Measurements from ENCODE around the gene CCDC181.

Gene CCDC181

DNA sequence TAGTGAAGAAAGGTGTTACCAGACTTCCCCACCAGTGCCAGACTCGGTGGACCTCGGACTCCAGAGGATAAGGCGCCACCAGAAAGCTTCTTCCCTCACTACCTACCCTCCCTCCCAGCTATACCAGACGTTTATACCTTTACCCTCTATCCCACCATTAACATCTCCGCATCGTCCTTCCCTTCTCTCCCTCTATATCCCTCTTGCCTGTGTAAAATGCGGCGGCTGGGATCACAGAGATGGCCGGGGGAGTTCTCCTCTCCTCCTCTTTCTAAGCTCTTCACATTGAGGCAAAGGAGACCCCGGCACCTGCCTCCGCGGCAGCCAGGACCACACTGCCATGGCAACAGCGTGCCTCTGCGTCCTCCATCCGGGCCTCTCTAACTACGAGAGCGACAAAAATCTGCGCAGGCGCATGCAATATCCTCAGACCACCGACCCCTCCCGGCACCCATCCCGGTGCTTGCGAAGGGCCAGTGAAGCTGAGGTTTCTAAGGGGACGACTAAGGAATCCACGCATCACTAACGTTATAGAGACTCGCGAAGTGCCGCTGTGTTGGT is at the start of gene CCDC181:
CCDC181 (minus strand) TSS at position 394 of the 561 bp plus-strand sequence. CDS start 2,547 bp downstream, outside the sequence.
- H3K27me3 ChIP-seq (ENCODE audit: control insufficient read depth in 1 of 2, insufficient read depth in 2 of 2, low read length in 2 of 2): no peaks in the 10 kb centered on the region
- H3K9ac ChIP-seq (ENCODE audit: low read length): no peak within 1 kb of the TSS
- no peaks in the 10 kb centered on the region for H3K9me3 ChIP-seq (ENCODE audit: low read length)
- H3K4me1 ChIP-seq (ENCODE audit: insufficient read depth, low read length): no peaks in the 10 kb centered on the region
- H3K4me3 ChIP-seq (ENCODE audit: low read depth in 1 of 2, low read length in 2 of 2): peak within 1 kb of the TSS; percentile 33 to 64
- no peak within 1 kb of the TSS for H3K27ac ChIP-seq (ENCODE audit: low read depth, low read length)
- H3K36me3 ChIP-seq (ENCODE audit: insufficient read depth, low read length): no peaks in the 10 kb centered on the region

DNA sequence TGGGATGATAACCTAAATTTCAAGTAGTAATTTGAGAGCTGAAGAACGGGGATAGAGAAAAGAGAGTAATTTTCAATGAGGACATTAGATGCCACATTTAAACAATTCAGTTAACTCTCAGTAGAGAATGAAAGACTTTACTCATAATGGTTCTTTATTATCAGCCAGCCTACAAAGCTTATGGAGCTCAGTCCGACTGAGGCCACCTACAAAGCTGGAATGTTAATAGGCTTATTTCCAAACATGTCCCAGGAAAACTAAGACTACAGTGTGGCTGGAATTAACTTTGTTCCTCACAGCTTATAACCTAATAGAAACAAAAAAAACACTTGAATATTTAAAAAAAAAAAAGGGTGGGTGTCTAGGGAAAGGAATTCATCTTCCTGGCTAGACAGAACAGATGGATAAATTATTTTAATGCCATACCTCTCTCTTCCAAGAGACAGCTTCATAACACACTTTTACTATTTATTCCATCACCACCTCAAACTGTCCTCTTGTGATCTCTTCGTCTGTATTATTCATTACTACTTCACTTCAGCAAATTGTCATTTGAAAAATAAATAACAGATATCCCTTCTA is 48.6 kb upstream of the CCDC181 start:
- H3K4me3 ChIP-seq (ENCODE audit: low read depth in 1 of 2, low read length in 2 of 2): no peak overlapping the region
- H3K4me1 ChIP-seq (ENCODE audit: insufficient read depth, low read length): peaks cover 3% of the 10 kb centered on the region
- H3K9ac ChIP-seq (ENCODE audit: low read length): no peak overlapping the region
- H3K36me3 ChIP-seq (ENCODE audit: insufficient read depth, low read length): no peaks in the 10 kb centered on the region
- H3K27me3 ChIP-seq (ENCODE audit: control insufficient read depth in 1 of 2, insufficient read depth in 2 of 2, low read length in 2 of 2): no peaks in the 10 kb centered on the region
- H3K9me3 ChIP-seq (ENCODE audit: low read length): no peaks in the 10 kb centered on the region
- H3K27ac ChIP-seq (ENCODE audit: low read depth, low read length): no peak overlapping the region

DNA sequence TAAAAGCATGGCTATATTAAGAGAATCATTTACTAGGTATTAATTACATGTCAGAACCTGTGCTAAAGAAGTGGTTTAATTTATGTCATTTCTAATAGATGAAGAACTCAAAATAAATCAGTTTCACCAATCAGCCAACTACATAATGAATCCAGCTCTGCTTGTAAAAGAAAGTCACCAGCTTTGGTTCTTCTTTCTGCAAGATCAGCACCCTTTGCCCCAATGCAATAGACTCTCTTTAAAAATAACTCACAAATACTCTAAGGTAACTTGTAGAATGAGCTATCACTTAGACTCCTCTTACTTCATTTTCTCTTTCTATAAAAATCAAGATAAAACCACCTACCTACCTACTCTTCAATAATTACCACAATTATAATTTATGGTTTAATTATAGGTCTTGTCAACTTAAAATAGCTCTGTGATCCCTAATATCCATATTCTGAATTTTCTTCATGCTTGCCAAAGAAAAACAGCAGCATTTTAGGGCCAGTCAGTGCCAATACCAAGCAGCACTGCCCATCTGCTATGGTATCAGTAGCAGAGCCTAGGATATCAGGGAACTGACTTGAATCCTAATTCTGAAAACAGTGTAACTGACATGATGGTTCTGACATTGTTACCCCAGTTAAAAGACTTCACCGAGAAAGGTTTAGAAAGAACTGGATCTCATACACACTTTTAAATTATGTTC is 47.2 kb upstream of the CCDC181 start:
- Histone ChIP-seq H3K4me1 (ENCODE audit: insufficient read depth, low read length) (no peaks in the 10 kb centered on the region), H3K4me3 (ENCODE audit: low read depth in 1 of 2, low read length in 2 of 2) (no peak overlapping the region), H3K9me3 (ENCODE audit: low read length) (no peaks in the 10 kb centered on the region), H3K27me3 (ENCODE audit: control insufficient read depth in 1 of 2, insufficient read depth in 2 of 2, low read length in 2 of 2) (no peaks in the 10 kb centered on the region), H3K36me3 (ENCODE audit: insufficient read depth, low read length) (no peaks in the 10 kb centered on the region), H3K27ac (ENCODE audit: low read depth, low read length) (no peak overlapping the region), H3K9ac (ENCODE audit: low read length) (no peak overlapping the region)

DNA sequence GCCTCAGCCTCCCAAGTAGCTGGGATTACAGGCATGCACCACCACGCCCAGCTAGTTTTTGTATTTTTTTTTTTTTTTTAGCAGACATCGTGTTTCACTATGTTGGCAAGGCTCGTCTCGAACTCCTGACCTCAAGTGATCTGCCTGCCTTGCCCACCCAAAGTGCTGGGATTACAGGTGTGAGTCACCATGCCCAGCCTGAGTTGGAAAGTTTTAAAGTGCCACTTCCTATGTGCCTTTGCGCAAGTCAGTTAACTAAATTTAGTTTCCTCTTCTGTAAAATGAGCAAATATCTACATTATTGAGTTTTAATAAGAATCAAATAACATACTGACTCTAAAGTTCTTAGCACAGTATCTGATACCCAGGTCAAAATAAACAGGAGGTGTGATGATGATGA is 46.1 kb upstream of the CCDC181 start:
- no peak overlapping the region for H3K4me3 ChIP-seq (ENCODE audit: low read depth in 1 of 2, low read length in 2 of 2)
- no peaks in the 10 kb centered on the region for H3K27me3 ChIP-seq (ENCODE audit: control insufficient read depth in 1 of 2, insufficient read depth in 2 of 2, low read length in 2 of 2)
- no peaks in the 10 kb centered on the region for H3K9me3 ChIP-seq (ENCODE audit: low read length)
- no peak overlapping the region for H3K9ac ChIP-seq (ENCODE audit: low read length)
- H3K27ac ChIP-seq (ENCODE audit: low read depth, low read length): no peak overlapping the region
- no peaks in the 10 kb centered on the region for H3K36me3 ChIP-seq (ENCODE audit: insufficient read depth, low read length)
- no peaks in the 10 kb centered on the region for H3K4me1 ChIP-seq (ENCODE audit: insufficient read depth, low read length)

DNA sequence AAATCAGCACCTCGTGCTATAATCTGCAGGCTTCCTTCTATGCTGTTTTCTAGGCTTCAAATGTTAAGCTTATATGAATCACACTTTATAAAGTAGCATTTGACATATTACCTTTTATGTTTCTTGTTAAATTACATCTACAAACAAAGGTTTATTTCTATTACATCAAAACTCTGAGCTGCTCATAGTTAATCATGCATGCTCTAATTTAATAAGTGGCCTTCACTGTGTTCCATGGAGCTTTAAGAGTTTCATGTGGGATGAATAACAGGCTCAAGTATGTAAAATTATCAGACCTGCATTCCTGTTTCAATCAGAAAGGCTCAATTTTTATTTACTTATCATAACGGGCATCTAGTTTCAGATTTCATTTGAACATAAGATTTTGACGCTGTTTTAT is 45.5 kb upstream of the CCDC181 start:
- Histone ChIP-seq H3K4me1 (ENCODE audit: insufficient read depth, low read length) (no peaks in the 10 kb centered on the region), H3K27me3 (ENCODE audit: control insufficient read depth in 1 of 2, insufficient read depth in 2 of 2, low read length in 2 of 2) (no peaks in the 10 kb centered on the region), H3K27ac (ENCODE audit: low read depth, low read length) (no peak overlapping the region), H3K9ac (ENCODE audit: low read length) (no peak overlapping the region), H3K4me3 (ENCODE audit: low read depth in 1 of 2, low read length in 2 of 2) (no peak overlapping the region), H3K36me3 (ENCODE audit: insufficient read depth, low read length) (no peaks in the 10 kb centered on the region), H3K9me3 (ENCODE audit: low read length) (no peaks in the 10 kb centered on the region)

DNA sequence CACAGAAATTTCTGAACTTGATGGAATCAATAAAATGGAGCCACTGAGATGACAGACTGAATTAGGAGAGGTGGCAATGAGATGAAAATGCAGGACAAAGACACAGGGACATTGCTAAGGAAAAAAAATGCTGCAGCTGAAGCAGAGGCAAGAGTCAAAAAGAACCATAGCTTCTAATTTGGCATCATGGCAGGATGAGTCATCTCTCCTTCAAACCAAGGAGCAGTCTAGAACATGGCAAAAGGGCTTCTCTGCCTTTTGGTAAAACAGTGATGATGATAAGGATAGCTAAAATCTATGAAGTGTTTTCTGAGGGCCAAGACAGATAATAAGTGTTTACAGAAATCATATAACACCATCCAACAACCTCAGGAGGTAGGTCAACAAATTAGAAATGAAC is 41.7 kb upstream of the CCDC181 start:
- no peaks in the 10 kb centered on the region for H3K27me3 ChIP-seq (ENCODE audit: control insufficient read depth in 1 of 2, insufficient read depth in 2 of 2, low read length in 2 of 2)
- no peak overlapping the region for H3K9ac ChIP-seq (ENCODE audit: low read length)
- no peaks in the 10 kb centered on the region for H3K36me3 ChIP-seq (ENCODE audit: insufficient read depth, low read length)
- no peak overlapping the region for H3K27ac ChIP-seq (ENCODE audit: low read depth, low read length)
- no peaks in the 10 kb centered on the region for H3K9me3 ChIP-seq (ENCODE audit: low read length)
- H3K4me1 ChIP-seq (ENCODE audit: insufficient read depth, low read length): no peaks in the 10 kb centered on the region
- no peak overlapping the region for H3K4me3 ChIP-seq (ENCODE audit: low read depth in 1 of 2, low read length in 2 of 2)

DNA sequence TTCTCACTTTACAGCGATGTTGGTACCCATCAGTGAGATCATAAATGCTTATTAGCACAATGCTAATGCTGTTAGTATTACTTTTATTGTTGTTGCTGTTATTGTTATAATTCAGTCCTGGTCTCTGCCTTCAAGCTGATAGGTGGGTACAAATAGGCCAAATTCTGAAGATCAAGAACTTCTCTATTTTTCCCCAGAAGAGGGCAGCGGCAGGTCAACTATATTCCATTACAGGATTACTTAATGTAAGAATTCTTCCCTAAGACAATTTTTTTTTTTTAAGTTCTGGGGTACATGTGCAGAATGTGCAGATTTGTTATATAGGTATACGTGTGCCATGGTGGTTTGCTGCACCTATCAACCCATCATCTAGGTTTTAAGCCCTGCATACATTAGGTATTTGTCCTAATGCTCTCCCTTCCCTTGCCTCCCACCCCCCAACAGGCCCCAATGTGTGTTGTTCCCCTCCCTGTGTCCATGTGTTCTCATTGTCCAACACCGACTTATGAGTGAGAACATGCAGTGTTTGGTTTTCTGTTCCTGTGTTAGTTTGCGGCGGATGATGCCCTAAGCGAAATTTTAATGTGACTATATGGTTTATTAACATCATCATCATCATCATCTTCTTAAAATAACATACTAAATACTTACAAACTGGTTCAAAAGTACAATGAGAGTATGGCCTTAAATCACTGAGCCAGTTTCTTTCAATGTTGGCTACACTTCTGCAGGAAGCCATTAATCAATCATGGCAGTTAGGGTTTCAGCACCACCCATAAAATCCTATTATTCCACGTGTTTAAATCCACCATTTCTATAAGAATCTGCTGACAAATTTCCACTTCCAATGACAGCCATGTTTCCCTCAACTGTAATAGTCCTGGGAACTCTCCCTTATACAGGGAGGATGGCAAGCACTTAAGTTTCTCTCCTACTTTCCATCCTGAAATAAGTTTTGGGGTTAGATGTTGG is 39.3 kb upstream of the CCDC181 start:
- Histone ChIP-seq H3K9me3 (ENCODE audit: low read length) (no peaks in the 10 kb centered on the region), H3K27me3 (ENCODE audit: control insufficient read depth in 1 of 2, insufficient read depth in 2 of 2, low read length in 2 of 2) (no peaks in the 10 kb centered on the region), H3K4me1 (ENCODE audit: insufficient read depth, low read length) (no peaks in the 10 kb centered on the region), H3K27ac (ENCODE audit: low read depth, low read length) (no peak overlapping the region), H3K36me3 (ENCODE audit: insufficient read depth, low read length) (no peaks in the 10 kb centered on the region), H3K4me3 (ENCODE audit: low read depth in 1 of 2, low read length in 2 of 2) (no peak overlapping the region), H3K9ac (ENCODE audit: low read length) (no peak overlapping the region)

DNA sequence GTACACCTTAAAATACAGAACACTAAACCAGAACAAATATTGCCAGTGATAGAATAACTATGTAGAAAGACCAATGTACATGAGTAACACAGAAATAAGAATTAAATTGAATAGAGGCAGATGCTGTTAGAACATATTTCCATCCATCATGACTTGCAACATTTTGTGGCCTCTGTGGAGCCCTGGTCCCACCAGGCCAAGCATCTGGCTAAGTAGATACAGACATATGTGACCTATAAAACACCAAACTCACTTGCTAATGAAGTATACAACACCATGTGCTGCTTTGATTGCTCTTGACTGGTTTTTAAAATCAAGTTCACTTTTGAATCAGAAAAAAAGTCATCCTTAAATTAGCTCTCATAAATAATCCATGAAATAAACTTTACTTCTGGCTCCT is 38.0 kb upstream of the CCDC181 start:
- peaks cover 6% of the 10 kb centered on the region for H3K4me1 ChIP-seq (ENCODE audit: insufficient read depth, low read length)
- no peak overlapping the region for H3K27ac ChIP-seq (ENCODE audit: low read depth, low read length)
- H3K4me3 ChIP-seq (ENCODE audit: low read depth in 1 of 2, low read length in 2 of 2): no peak overlapping the region
- no peak overlapping the region for H3K9ac ChIP-seq (ENCODE audit: low read length)
- no peaks in the 10 kb centered on the region for H3K9me3 ChIP-seq (ENCODE audit: low read length)
- H3K27me3 ChIP-seq (ENCODE audit: control insufficient read depth in 1 of 2, insufficient read depth in 2 of 2, low read length in 2 of 2): peaks cover 0 to 4% of the 10 kb centered on the region in 2 donors
- no peaks in the 10 kb centered on the region for H3K36me3 ChIP-seq (ENCODE audit: insufficient read depth, low read length)

DNA sequence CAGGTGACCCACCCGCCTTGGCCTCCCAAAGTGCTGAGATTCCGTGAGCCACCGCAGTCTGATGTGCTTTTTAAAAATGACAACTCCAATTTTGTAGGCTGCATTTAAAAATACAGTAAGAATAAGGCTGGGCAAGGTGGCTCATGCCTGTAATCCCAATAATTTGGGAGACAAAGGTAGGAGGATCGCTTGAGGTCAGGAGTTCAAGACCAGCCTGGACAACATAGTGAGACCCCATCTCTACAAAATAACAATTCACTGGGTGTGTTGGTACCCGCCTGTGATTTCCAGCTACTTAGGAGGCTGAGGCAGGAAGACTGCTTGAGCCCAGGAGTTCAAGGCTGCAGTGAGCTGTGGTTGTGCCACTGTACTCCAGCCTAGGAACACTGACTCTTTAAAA is 35.1 kb upstream of the CCDC181 start:
- Histone ChIP-seq H3K9me3 (ENCODE audit: low read length) (no peaks in the 10 kb centered on the region), H3K36me3 (ENCODE audit: insufficient read depth, low read length) (no peaks in the 10 kb centered on the region), H3K27me3 (ENCODE audit: control insufficient read depth in 1 of 2, insufficient read depth in 2 of 2, low read length in 2 of 2) (peaks cover 0 to 8% of the 10 kb centered on the region in 2 donors), H3K27ac (ENCODE audit: low read depth, low read length) (no peak overlapping the region), H3K9ac (ENCODE audit: low read length) (no peak overlapping the region), H3K4me1 (ENCODE audit: insufficient read depth, low read length) (peaks cover 9% of the 10 kb centered on the region), H3K4me3 (ENCODE audit: low read depth in 1 of 2, low read length in 2 of 2) (no peak overlapping the region)

DNA sequence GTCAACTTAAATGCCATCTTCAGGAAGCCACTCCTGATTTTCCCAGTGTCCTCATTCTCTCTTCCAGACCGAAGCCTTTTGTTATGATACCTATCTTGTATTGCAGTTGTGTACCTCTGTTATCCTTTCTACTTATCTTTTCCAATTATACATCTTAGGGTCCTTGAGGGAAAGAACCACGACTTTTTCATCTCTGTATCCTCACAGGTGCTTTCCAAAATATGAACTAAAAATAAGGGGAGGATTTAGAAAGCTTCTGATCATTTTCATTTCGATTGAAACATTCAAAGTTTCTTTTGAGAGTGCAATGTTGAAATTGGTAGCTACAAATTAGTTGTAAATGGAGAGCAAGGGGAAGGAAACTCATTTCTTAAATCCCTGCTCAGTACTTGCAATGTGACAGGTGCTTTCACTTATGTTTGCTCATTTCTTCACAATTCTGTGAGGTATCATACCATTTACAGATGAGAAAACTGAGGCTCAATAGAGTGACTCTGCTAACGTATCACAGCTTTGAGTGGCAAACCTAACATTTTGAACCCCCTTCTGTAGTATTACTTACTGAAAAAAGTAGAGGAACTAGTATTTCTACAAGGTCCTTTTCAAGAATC is 34.2 kb upstream of the CCDC181 start:
- H3K9ac ChIP-seq (ENCODE audit: low read length): no peak overlapping the region
- H3K36me3 ChIP-seq (ENCODE audit: insufficient read depth, low read length): no peaks in the 10 kb centered on the region

More for the DNA sequence above, 34.2 kb upstream of the CCDC181 start:
- no peak overlapping the region for H3K4me3 ChIP-seq (ENCODE audit: low read depth in 1 of 2, low read length in 2 of 2)
- no peaks in the 10 kb centered on the region for H3K9me3 ChIP-seq (ENCODE audit: low read length)
- H3K27ac ChIP-seq (ENCODE audit: low read depth, low read length): no peak overlapping the region
- peaks cover 0 to 8% of the 10 kb centered on the region in 2 donors for H3K27me3 ChIP-seq (ENCODE audit: control insufficient read depth in 1 of 2, insufficient read depth in 2 of 2, low read length in 2 of 2)
- H3K4me1 ChIP-seq (ENCODE audit: insufficient read depth, low read length): peaks cover 9% of the 10 kb centered on the region
